ENCODE results near the gene PCGF1. TPM values are rescaled to one million over a fixed set of nuclear protein-coding genes. Genes with fewer than 3 reads are reported as not detected.

PCGF1 gene
- total RNA-seq, 1 experiment from 2014 or later = 28.1 TPM

DNA sequence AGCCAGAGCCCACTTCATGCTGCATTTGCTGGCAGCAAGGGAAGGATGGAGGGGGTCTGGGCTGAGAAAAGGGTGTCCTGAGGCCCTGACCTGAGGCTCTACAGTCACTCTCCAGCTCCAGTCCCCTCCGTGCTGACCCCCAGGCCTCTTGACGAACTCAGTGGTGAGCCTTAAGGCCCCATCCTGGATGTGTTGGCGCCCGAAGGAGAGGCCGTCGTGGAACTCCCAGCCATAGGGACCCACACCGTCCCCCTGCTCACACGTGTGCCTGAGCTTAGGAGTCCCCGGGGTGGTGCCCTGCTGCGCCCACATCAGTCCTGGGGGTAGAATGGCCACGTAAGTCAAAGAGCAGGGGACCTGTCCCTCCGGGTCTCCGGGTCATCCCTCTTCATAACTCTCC lies 43.1 kb downstream of the PCGF1 start:
- Histone ChIP-seq H3K4me2 (ENCODE audit: insufficient read depth, insufficient read length, low read length) (peak overlapping the region; percentile 44), H2BK12ac (ENCODE audit: insufficient read length, low read depth, low read length) (no peak overlapping the region), H3K4me1 (ENCODE audit: insufficient read depth, low read length) (peaks cover under 1% of the 10 kb centered on the region; the same call in 1 of the 2 replicates), H2BK20ac (ENCODE audit: low read depth, low read length, poor library complexity, severe bottlenecking) (no peak overlapping the region), H3K79me2 (ENCODE audit: insufficient read depth, low read length) (no peaks in the 10 kb centered on the region; the same call in 1 of the 2 replicates), H4K20me1 (ENCODE audit: control insufficient read depth, insufficient read depth, insufficient read length) (peaks cover 2% of the 10 kb centered on the region), H3K23ac (ENCODE audit: insufficient read length, low read depth, low read length) (no peak overlapping the region), H4K5ac (ENCODE audit: insufficient read length, low read depth, low read length) (no peak overlapping the region), H3K27ac (ENCODE audit: insufficient read length, low read depth, low read length) (no peak overlapping the region), H4K91ac (ENCODE audit: insufficient read length, low read depth, low read length) (no peak overlapping the region), H2AFZ (ENCODE audit: low read length) (no peak overlapping the region), H3K79me1 (ENCODE audit: insufficient read depth, low read depth, low read length, poor library complexity, severe bottlenecking) (peaks cover 4% of the 10 kb centered on the region), H3K4ac (ENCODE audit: low read depth, low read length) (no peak overlapping the region), H3T11ph (ENCODE audit: low read length) (no peak overlapping the region), H3K9ac (ENCODE audit: extremely low read depth, insufficient read length, low read length) (peak overlapping the region; percentile 35), H2BK120ac (ENCODE audit: low read depth, low read length, poor library complexity, severe bottlenecking) (no peak overlapping the region), H3K27me3 (ENCODE audit: insufficient read depth, low read length) (no peaks in the 10 kb centered on the region), H4K8ac (replicated peaks; ENCODE audit: insufficient read length, low read depth, low read length) (no peak overlapping the region), H3K23me2 (ENCODE audit: insufficient read length, low read depth, low read length, poor library complexity, severe bottlenecking) (no peaks in the 10 kb centered on the region), H3K14ac (ENCODE audit: insufficient read depth, low read length) (no peak overlapping the region; the same call in 1 of the 2 replicates), H2BK15ac (ENCODE audit: low read depth, low read length) (no peak overlapping the region), H3K56ac (ENCODE audit: insufficient read length, low read depth, low read length) (no peak overlapping the region), H2BK5ac (ENCODE audit: insufficient read length, low read length) (no peak overlapping the region), H2AK5ac (ENCODE audit: insufficient read length, low read length) (no peak overlapping the region), H3K18ac (ENCODE audit: insufficient read length, low read depth, low read length) (no peak overlapping the region), H3K9me3 (ENCODE audit: control insufficient read depth, low read depth, low read length) (no peaks in the 10 kb centered on the region)
- H3K4me3 Mint-ChIP-seq = peak overlapping the region; percentile 95 to 98
- no CpG with 5 or more reads among the region's 13 CpGs for WGBS (ENCODE audit: extremely low coverage, insufficient read length, low lambda C conversion rate)
- TF ChIP-seq, protein P1, sequence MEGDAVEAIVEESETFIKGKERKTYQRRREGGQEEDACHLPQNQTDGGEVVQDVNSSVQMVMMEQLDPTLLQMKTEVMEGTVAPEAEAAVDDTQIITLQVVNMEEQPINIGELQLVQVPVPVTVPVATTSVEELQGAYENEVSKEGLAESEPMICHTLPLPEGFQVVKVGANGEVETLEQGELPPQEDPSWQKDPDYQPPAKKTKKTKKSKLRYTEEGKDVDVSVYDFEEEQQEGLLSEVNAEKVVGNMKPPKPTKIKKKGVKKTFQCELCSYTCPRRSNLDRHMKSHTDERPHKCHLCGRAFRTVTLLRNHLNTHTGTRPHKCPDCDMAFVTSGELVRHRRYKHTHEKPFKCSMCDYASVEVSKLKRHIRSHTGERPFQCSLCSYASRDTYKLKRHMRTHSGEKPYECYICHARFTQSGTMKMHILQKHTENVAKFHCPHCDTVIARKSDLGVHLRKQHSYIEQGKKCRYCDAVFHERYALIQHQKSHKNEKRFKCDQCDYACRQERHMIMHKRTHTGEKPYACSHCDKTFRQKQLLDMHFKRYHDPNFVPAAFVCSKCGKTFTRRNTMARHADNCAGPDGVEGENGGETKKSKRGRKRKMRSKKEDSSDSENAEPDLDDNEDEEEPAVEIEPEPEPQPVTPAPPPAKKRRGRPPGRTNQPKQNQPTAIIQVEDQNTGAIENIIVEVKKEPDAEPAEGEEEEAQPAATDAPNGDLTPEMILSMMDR (conservative IDR thresholded peaks at IDR 0.05) = no peak
- peaks cover 10 to 29% (median 24%) of the 10 kb centered on the region in 3 experiments; a peak in 6 of 7 replicates for H3K36me3 Mint-ChIP-seq (ENCODE audit: insufficient read depth in 1 of 3, low read depth in 3 of 3)
- H3K27ac Mint-ChIP-seq = no peak overlapping the region; a peak in 1 of 7 replicates
- H3K9me3 Mint-ChIP-seq = no peaks in the 10 kb centered on the region
- no peak for DNase-seq
- no peaks in the 10 kb centered on the region for H3K27me3 Mint-ChIP-seq (ENCODE audit: low read depth)
- H3K4me1 Mint-ChIP-seq = peaks cover 9 to 13% of the 10 kb centered on the region in 2 experiments

Data from H9 (cell line).